Retinal pigment epithelial cell (primary cell): Measurements from ENCODE around the gene G2E3.

Experiments used
- DNase-seq: peaks from one replicate; pipeline ENCODE4 v3.0.0-alpha.2; 2010; ENCODE audit warnings: low read depth
- H3K4me3 ChIP-seq: 2 replicates; pipeline ENCODE4 v1.5.1; 2011; ENCODE audit warnings: mild to moderate bottlenecking, low read length, control low read depth, moderate library complexity
- TF ChIP-seq, protein P1 (sequence below): conservative IDR thresholded peaks from 2 replicates; pipeline ENCODE4 v1.5.1; 2011; ENCODE audit warnings: low read depth, low read length, control low read depth, inconsistent platforms

G2E3 gene

DNA sequence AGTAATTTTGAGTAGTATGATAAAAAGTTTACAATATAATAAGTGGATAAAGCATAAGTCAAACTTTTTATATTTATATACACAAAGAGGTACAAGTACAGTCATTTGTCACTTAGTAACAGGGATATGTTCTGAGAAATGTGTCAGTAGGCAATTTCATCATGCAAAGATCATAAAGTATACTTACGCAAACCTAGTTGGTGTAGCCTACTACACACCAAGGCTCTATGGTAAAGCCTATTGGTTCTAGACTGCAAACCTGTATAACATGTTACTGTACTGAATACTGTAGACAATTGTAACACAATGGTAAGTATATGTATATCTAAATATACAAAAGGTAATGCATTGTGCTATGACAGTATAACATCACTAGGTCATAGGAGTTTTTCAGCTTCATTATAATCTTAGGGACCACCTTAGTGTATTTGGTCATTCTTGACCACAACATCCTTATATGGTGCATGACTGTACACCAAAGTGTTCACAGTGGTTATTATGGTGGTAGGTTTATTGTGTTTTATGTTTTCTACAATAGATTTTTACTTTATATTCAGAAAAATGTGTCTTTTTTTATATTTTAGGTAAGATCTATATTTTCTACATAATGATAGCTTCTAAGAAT is 48.3 kb downstream of the G2E3 start:
- DNase-seq: no peak
- H3K4me3 ChIP-seq: no peak overlapping the region
- TF ChIP-seq, protein P1, sequence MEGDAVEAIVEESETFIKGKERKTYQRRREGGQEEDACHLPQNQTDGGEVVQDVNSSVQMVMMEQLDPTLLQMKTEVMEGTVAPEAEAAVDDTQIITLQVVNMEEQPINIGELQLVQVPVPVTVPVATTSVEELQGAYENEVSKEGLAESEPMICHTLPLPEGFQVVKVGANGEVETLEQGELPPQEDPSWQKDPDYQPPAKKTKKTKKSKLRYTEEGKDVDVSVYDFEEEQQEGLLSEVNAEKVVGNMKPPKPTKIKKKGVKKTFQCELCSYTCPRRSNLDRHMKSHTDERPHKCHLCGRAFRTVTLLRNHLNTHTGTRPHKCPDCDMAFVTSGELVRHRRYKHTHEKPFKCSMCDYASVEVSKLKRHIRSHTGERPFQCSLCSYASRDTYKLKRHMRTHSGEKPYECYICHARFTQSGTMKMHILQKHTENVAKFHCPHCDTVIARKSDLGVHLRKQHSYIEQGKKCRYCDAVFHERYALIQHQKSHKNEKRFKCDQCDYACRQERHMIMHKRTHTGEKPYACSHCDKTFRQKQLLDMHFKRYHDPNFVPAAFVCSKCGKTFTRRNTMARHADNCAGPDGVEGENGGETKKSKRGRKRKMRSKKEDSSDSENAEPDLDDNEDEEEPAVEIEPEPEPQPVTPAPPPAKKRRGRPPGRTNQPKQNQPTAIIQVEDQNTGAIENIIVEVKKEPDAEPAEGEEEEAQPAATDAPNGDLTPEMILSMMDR: no peak

DNA sequence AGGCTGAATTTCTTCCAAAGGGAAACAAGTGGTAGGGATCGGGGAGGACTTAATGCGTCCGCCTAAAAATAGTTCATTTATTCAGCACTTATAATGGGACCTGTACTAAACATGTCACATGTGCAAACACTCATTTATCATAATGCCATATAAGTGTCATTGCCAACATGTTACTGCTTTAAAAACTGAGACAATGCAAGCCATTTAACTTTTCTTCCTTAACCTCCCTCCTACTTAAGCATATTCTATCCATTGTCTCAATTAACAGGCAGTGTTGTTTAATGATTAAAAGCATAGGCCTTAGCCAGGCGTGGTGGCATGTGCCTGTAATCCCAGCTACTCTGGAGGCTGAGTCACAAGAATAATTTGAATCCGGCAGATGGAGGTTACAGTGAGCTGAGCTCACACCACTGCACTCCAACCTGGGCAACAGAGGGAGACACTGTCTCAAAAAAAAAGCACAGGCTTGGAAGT is 49.6 kb downstream of the G2E3 start:
- TF ChIP-seq, protein P1: peak; percentile 18
- H3K4me3 ChIP-seq: no peak overlapping the region
- DNase-seq: peak; percentile 25

DNA sequence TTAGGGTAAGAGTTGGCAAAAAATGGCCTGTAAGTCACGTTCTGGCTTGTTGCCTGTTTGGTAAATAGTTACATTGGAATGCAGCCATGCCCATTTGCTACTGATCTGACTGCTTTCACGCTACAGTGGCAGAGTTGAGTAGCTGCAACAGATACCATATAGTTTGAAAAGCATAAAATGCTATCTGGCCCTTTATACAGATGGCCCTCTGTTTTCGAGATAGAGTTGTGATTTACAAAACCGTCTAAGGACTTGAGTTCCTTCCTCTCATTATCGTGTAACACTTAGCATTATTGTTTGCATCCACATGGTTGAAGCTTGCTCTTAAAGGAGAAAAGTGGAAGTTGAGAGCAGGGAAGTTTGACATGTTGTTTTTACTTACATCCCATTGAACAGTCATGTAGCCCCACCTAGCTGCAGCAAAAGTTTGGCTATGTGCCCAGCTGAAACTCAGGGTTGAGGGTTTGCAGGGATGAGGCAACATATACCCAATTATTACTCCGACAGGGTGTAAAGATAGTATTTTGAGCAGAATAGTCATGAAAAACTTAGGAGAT is 51.9 kb downstream of the G2E3 start:
- DNase-seq: peak; percentile 17
- no peak overlapping the region for H3K4me3 ChIP-seq

DNA sequence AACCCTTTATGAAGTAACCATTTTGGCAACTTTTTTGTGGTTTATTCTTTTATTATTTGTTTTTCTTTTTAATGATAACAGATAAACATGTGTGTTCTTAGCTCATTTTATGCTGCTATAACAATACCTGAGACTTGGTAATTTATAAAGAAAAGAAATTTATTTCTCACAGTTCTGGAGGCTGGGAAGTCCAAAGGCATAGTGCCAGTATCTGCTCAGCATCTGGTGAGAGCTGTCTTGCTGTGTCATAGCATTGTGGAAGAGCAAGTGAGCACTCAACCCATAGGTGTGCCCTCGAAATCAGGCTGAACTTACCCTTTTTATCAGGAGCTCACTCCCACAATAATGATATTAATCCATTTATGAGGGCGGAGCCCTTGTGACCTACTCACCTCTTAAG is 55.2 kb downstream of the G2E3 start:
- TF ChIP-seq, protein P1: no peak
- no peak for DNase-seq
- H3K4me3 ChIP-seq: no peak overlapping the region

More for the DNA sequence above, 51.9 kb downstream of the G2E3 start:
- TF ChIP-seq, protein P1: peak; percentile 32

DNA sequence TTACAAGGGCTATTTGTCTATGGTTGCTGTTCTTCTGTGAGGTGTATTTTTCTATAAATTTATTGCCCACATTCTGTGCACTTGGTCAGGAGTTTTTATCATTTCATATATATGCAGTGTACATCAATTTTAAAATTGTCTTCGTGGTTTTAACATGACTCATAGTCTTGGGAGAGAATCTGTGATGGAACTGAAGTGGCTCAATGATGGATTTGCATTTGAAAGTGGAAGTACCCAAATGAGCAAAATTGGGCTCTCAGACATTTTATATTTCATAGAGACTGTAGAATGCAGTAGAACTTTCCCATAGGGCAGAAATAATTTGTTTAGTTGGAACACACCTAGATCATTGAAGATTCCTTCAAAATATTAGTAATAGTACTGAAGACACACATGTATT is 61.2 kb downstream of the G2E3 start:
- H3K4me3 ChIP-seq: no peak overlapping the region
- TF ChIP-seq, protein P1: no peak
- DNase-seq: peak; percentile 9

DNA sequence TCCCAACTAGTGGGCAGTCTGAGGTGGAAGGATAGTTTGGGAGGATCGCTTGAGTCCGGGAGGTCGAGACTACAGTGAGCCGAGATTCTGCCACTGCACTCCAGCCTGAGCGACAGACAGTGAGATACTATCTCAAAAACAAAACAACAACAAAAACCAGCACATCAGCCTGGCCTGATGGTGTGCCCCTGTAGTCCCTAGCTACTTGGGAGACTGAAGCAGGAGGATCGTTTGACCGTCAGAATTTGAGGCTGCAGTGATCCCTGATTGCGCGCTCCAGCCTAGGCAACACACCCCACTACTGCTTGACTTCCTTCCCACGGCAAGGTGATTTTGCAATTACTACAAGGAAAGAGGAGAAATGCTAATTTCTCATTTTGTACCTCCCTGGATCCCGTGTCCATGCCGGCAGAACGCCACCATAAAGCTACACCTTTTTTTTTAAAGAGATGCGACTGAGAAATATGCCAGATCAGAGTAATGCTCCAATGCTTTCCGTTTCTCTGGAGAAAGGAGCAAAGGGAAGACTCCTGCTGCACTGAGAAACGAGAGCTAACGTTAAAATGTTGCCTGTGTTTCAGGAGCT is 62.5 kb downstream of the G2E3 start:
- TF ChIP-seq, protein P1: no peak
- peak; percentile 2 for DNase-seq
- peak overlapping the region; percentile 96 for H3K4me3 ChIP-seq
